SK-N-MC (cell line): ENCODE measurements around the gene ZNF2.

Source experiments
- EZH2 ChIP-seq: fragments of 200-600 bp; sonication (generic); IDR thresholded peaks from one replicate; pipeline ENCODE4 v1.6.1; 2017; ENCODE audit warnings: antibody characterized with exemption
- POLR2AphosphoS5 ChIP-seq: IDR thresholded peaks from 2 replicates; pipeline ENCODE4 v1.6.1; 2012; ENCODE audit warnings: mild to moderate bottlenecking, low read depth, low read length, borderline replicate concordance

DNA sequence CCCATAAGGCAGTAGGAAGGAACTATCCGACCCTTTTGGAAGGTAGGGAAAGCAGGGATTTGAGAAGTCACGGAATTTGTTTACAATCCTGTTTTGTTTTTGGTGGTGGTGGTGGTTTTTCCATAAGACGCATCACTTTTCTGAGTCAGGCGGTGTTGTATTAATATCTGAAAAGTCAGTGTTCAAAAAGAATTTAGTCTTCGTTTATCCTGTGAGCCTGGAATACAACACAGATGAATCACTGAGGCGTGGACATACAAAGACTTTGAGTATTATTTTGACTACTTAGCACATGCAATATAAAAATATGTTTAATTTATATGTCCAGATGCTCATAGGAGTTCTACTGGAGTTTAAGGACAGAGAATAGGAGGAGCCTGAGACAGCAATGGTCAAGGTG lies 42.5 kb downstream of the ZNF2 start:
- TF ChIP-seq EZH2 (no peak), POLR2AphosphoS5 (no peak)
